CD4-positive, alpha-beta T cell treated with Interleukin-2 at 100 ng/mL for 4 hours (primary cell): Measurements from ENCODE around the gene TEX19.
A peak's percentile ranks its signal among the peaks of the same experiment; 100 is the strongest.

Source experiments
- DNase-seq: peaks from one replicate; pipeline ENCODE4 v3.0.0-alpha.2; 2020; ENCODE audit warnings: low spot score

TEX19 gene

GRCh38 chr17:82358465-82359350 lies at the start of gene TEX19:
Gene TEX19 (plus strand): TSS chr17:82359247. CDS start chr17:82362151, 2,904 bp downstream.
- no peak for DNase-seq

GRCh38 chr17:82309656-82310570 lies 49.1 kb upstream of the TEX19 start:
- no peak for DNase-seq

- no peak for DNase-seq
These were observed 48.2 kb upstream of the TEX19 start for GRCh38 chr17:82310877-82311276.

- DNase-seq = no peak
These were observed 47.1 kb upstream of the TEX19 start for GRCh38 chr17:82311971-82312370.

- DNase-seq = no peak
These were observed 45.6 kb upstream of the TEX19 start for GRCh38 chr17:82313195-82314011.

- no peak for DNase-seq
These were observed 44.9 kb upstream of the TEX19 start for GRCh38 chr17:82314012-82314726.

- DNase-seq = no peak
These were observed 44.1 kb upstream of the TEX19 start for GRCh38 chr17:82314727-82315605.

GRCh38 chr17:82315703-82316358 lies 43.2 kb upstream of the TEX19 start:
- DNase-seq = peak; percentile 44

- DNase-seq = no peak
These were observed 42.2 kb upstream of the TEX19 start for GRCh38 chr17:82316651-82317393.

- peak; percentile 67 for DNase-seq
These were observed 41.5 kb upstream of the TEX19 start, which contains the start of gene CD7 for GRCh38 chr17:82317394-82318168. Gene CD7 (minus strand): TSS chr17:82317608. CDS start chr17:82317495, 113 bp downstream.

- DNase-seq = no peak
These were observed 40.9 kb upstream of the TEX19 start for GRCh38 chr17:82318169-82318498.

GRCh38 chr17:82318772-82319606 lies 40.1 kb upstream of the TEX19 start:
- DNase-seq = no peak

- no peak for DNase-seq
These were observed 39.4 kb upstream of the TEX19 start for GRCh38 chr17:82319619-82320062.

GRCh38 chr17:82320140-82320840 lies 38.8 kb upstream of the TEX19 start:
- no peak for DNase-seq

- DNase-seq = peak; percentile 87
These were observed 37.8 kb upstream of the TEX19 start for GRCh38 chr17:82320956-82321927.
